ENCODE data around the gene GRIK5. TPM values are rescaled to one million over a fixed set of nuclear protein-coding genes. Genes with fewer than 3 reads are reported as not detected.

GRIK5 gene
- total RNA-seq, 1 experiment from 2014 or later, result 43.1 TPM

DNA sequence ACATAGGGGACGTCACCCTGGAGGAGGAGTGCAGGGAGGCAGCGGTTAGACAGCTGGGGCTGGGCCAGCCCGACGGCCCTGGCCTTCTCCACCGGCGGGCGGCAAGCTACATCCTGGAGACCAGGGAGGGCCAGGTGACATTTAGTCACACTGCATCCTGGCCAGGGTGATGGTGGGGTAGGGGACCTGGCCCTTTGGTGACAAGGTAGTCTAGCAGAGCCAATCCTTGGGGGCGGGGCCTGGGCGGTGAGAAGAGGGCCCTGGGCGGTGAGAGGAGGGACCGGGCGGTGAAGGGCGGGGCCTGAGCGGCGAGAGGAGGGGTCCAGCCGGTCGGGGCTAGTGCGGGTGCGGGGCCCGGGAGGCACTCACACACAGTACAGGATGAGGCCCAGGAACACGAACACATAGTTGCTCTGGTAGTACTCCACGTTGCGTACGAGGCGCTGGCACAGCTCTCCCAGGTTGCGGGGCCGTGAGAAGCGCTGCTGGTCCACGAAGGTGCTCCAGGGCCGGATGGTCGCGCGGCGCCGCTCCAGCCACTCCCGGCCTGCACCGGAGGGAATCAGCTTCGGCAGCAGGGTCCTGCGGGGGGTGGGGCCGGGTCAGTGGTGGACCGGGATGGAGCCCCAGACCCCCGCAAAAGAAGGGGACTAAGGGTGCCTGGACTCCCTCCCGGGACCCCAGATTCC, 111.5 kb downstream of the GRIK5 start:
- H3K36me3 Mint-ChIP-seq (ENCODE audit: insufficient read depth in 1 of 3, low read depth in 3 of 3), result peaks cover 4 to 21% (median 5%) of the 10 kb centered on the region in 3 experiments; a peak in 5 of 7 replicates
- H3K4me1 Mint-ChIP-seq, result peaks cover 16 to 22% of the 10 kb centered on the region in 2 experiments
- DNase-seq, result peak; percentile 93
- H2BK20ac ChIP-seq (ENCODE audit: low read depth, low read length, poor library complexity, severe bottlenecking), result no peak overlapping the region
- H3K14ac ChIP-seq (ENCODE audit: insufficient read depth, low read length), result peak overlapping the region; percentile 37; the same call in 1 of the 2 replicates
- no peak overlapping the region for H2AK5ac ChIP-seq (ENCODE audit: insufficient read length, low read length)
- no peak overlapping the region for H2BK12ac ChIP-seq (ENCODE audit: insufficient read length, low read depth, low read length)
- H3K9ac ChIP-seq (ENCODE audit: extremely low read depth, insufficient read length, low read length), result peak overlapping the region; percentile 62
- peak overlapping the region; percentile 59 for H3K18ac ChIP-seq (ENCODE audit: insufficient read length, low read depth, low read length)
- H2AFZ ChIP-seq (ENCODE audit: low read length), result no peak overlapping the region
- no peaks in the 10 kb centered on the region for H3K23me2 ChIP-seq (ENCODE audit: insufficient read length, low read depth, low read length, poor library complexity, severe bottlenecking)
- H2BK120ac ChIP-seq (ENCODE audit: low read depth, low read length, poor library complexity, severe bottlenecking), result no peak overlapping the region
- peak overlapping the region; percentile 73 to 82 for H3K4me3 Mint-ChIP-seq
- no peaks in the 10 kb centered on the region for H3K9me3 ChIP-seq (ENCODE audit: control insufficient read depth, low read depth, low read length)
- no peak overlapping the region for H3K27ac ChIP-seq (ENCODE audit: insufficient read length, low read depth, low read length)
- WGBS (ENCODE audit: extremely low coverage, insufficient read length, low lambda C conversion rate), result no CpG with 5 or more reads among the region's 43 CpGs
- peak overlapping the region; percentile 71 to 81 (median 80); a peak in 4 of 7 replicates for H3K27ac Mint-ChIP-seq
- H4K91ac ChIP-seq (ENCODE audit: insufficient read length, low read depth, low read length), result no peak overlapping the region
- H3T11ph ChIP-seq (ENCODE audit: low read length), result no peak overlapping the region
- H3K27me3 ChIP-seq (ENCODE audit: insufficient read depth, low read length), result no peaks in the 10 kb centered on the region
- no peak overlapping the region for H2BK5ac ChIP-seq (ENCODE audit: insufficient read length, low read length)
- no peak overlapping the region for H4K8ac ChIP-seq (replicated peaks; ENCODE audit: insufficient read length, low read depth, low read length)
- H3K27me3 Mint-ChIP-seq (ENCODE audit: low read depth), result no peaks in the 10 kb centered on the region
- peaks cover 3% of the 10 kb centered on the region for H4K20me1 ChIP-seq (ENCODE audit: control insufficient read depth, insufficient read depth, insufficient read length)
- TF ChIP-seq, protein P1, sequence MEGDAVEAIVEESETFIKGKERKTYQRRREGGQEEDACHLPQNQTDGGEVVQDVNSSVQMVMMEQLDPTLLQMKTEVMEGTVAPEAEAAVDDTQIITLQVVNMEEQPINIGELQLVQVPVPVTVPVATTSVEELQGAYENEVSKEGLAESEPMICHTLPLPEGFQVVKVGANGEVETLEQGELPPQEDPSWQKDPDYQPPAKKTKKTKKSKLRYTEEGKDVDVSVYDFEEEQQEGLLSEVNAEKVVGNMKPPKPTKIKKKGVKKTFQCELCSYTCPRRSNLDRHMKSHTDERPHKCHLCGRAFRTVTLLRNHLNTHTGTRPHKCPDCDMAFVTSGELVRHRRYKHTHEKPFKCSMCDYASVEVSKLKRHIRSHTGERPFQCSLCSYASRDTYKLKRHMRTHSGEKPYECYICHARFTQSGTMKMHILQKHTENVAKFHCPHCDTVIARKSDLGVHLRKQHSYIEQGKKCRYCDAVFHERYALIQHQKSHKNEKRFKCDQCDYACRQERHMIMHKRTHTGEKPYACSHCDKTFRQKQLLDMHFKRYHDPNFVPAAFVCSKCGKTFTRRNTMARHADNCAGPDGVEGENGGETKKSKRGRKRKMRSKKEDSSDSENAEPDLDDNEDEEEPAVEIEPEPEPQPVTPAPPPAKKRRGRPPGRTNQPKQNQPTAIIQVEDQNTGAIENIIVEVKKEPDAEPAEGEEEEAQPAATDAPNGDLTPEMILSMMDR (conservative IDR thresholded peaks at IDR 0.05), result no peak
- no peak overlapping the region for H2BK15ac ChIP-seq (ENCODE audit: low read depth, low read length)
- no peaks in the 10 kb centered on the region for H3K9me3 Mint-ChIP-seq
- no peak overlapping the region for H3K56ac ChIP-seq (ENCODE audit: insufficient read length, low read depth, low read length)
- no peaks in the 10 kb centered on the region for H3K4me1 ChIP-seq (ENCODE audit: insufficient read depth, low read length)
- no peak overlapping the region for H3K23ac ChIP-seq (ENCODE audit: insufficient read length, low read depth, low read length)
- no peaks in the 10 kb centered on the region for H3K79me2 ChIP-seq (ENCODE audit: insufficient read depth, low read length)
- H3K4me2 ChIP-seq (ENCODE audit: insufficient read depth, insufficient read length, low read length), result peak overlapping the region; percentile 54
- no peak overlapping the region for H3K4ac ChIP-seq (ENCODE audit: low read depth, low read length)
- no peak overlapping the region for H4K5ac ChIP-seq (ENCODE audit: insufficient read length, low read depth, low read length)
- no peaks in the 10 kb centered on the region for H3K79me1 ChIP-seq (ENCODE audit: insufficient read depth, low read depth, low read length, poor library complexity, severe bottlenecking)

Measured in H9 (cell line).